ENCODE data around the gene FAM240B.

FAM240B gene

GRCh38 chr9:38662763-38663593, 57.0 kb downstream of the FAM240B start:
- TF ChIP-seq CTCF (IDR thresholded peaks at IDR 0.05; ENCODE audit: low read length, missing control alignments), result peak; percentile 64
- no peak overlapping the region for H3K4me3 ChIP-seq (replicated peaks; ENCODE audit: low read depth, low read length)
- DNase-seq (ENCODE audit: low read depth), result peak; percentile 72

- no peak for TF ChIP-seq CTCF (IDR thresholded peaks at IDR 0.05; ENCODE audit: low read length, missing control alignments)
- no peak overlapping the region for H3K4me3 ChIP-seq (replicated peaks; ENCODE audit: low read depth, low read length)
- no peak for DNase-seq (ENCODE audit: low read depth)
Observed at GRCh38 chr9:38659538-38659937, 60.4 kb downstream of the FAM240B start.

GRCh38 chr9:38656896-38657295, 63.0 kb downstream of the FAM240B start:
- DNase-seq (ENCODE audit: low read depth), result no peak
- TF ChIP-seq CTCF (IDR thresholded peaks at IDR 0.05; ENCODE audit: low read length, missing control alignments), result no peak
- H3K4me3 ChIP-seq (replicated peaks; ENCODE audit: low read depth, low read length), result no peak overlapping the region

GRCh38 chr9:38652486-38652885, 67.4 kb downstream of the FAM240B start:
- no peak for TF ChIP-seq CTCF (IDR thresholded peaks at IDR 0.05; ENCODE audit: low read length, missing control alignments)
- no peak for DNase-seq (ENCODE audit: low read depth)
- H3K4me3 ChIP-seq (replicated peaks; ENCODE audit: low read depth, low read length), result no peak overlapping the region

- TF ChIP-seq CTCF (IDR thresholded peaks at IDR 0.05; ENCODE audit: low read length, missing control alignments), result no peak
- no peak overlapping the region for H3K4me3 ChIP-seq (replicated peaks; ENCODE audit: low read depth, low read length)
- DNase-seq (ENCODE audit: low read depth), result no peak
Observed at GRCh38 chr9:38652044-38652443, 67.9 kb downstream of the FAM240B start.

GRCh38 chr9:38651400-38652042, 68.4 kb downstream of the FAM240B start:
- DNase-seq (ENCODE audit: low read depth), result no peak
- no peak overlapping the region for H3K4me3 ChIP-seq (replicated peaks; ENCODE audit: low read depth, low read length)
- no peak for TF ChIP-seq CTCF (IDR thresholded peaks at IDR 0.05; ENCODE audit: low read length, missing control alignments)
